Astrocyte (in vitro differentiated cells and primary cell): ENCODE measurements around the gene FRMD3. TPM values are rescaled to one million over a fixed set of nuclear protein-coding genes. Genes with fewer than 3 reads are reported as not detected.

ENCODE experiments used
- DNase-seq: peaks from one replicate; pipeline ENCODE4 v3.0.0-alpha.2; 2010; ENCODE audit warnings: low read depth
- FAIRE-seq: peaks from 2 replicates; lab custom pipeline; 2011; peaks lifted over from hg19 to GRCh38; lab: Jason Lieb, UNC
- H2AFZ ChIP-seq: 2 replicates; pipeline ENCODE4 v1.6.0; 2012; ENCODE audit warnings: low read depth, low read length, inconsistent platforms
- H3K27ac ChIP-seq: 2 replicates; pipeline ENCODE4 v1.5.1; 2011; ENCODE audit warnings: low read depth, low read length, inconsistent platforms
- H3K27me3 ChIP-seq: 2 replicates; pipeline ENCODE4 v1.6.0; 2011; ENCODE audit warnings: low read length, inconsistent platforms; ENCODE audit not compliant: insufficient read depth
- H3K36me3 ChIP-seq: 2 replicates; pipeline ENCODE4 v1.5.1; 2011; ENCODE audit warnings: low read length, inconsistent platforms; ENCODE audit not compliant: insufficient read depth
- H3K4me1 ChIP-seq: 2 replicates; pipeline ENCODE4 v1.5.1; 2011; ENCODE audit warnings: low read length, inconsistent platforms; ENCODE audit not compliant: insufficient read depth
- H3K4me2 ChIP-seq: 2 replicates; pipeline ENCODE4 v1.6.0; 2012; ENCODE audit warnings: low read length, inconsistent platforms
- H3K4me3 ChIP-seq: 2 replicates; pipeline ENCODE4 v1.5.1; 2011; ENCODE audit warnings: low read depth, mild to moderate bottlenecking, low read length, inconsistent platforms; ENCODE audit not compliant: insufficient read depth
- H3K79me2 ChIP-seq: 2 replicates; pipeline ENCODE4 v1.6.0; 2012; ENCODE audit warnings: mild to moderate bottlenecking, low read length, inconsistent platforms; ENCODE audit not compliant: insufficient read depth
- H3K9ac ChIP-seq: 2 replicates; pipeline ENCODE4 v1.6.0; 2012; ENCODE audit warnings: mild to moderate bottlenecking, low read length, inconsistent platforms
- H3K9me3 ChIP-seq: 2 replicates; pipeline ENCODE4 v1.5.1; 2012; ENCODE audit warnings: low read depth, mild to moderate bottlenecking, low read length, inconsistent platforms; ENCODE audit not compliant: insufficient read depth
- H4K20me1 ChIP-seq: 2 replicates; pipeline ENCODE4 v1.6.0; 2012; ENCODE audit warnings: low read length, inconsistent platforms; ENCODE audit not compliant: insufficient read depth
- H3K27ac Mint-ChIP-seq: one replicate; pipeline ENCODE4 v1.8.0; 2021; ENCODE audit warnings: mild to moderate bottlenecking, mixed read lengths; ENCODE audit not compliant: unreplicated experiment
- H3K27me3 Mint-ChIP-seq: one replicate; pipeline ENCODE4 v1.8.0; 2021; ENCODE audit warnings: low read depth, mixed read lengths; ENCODE audit not compliant: unreplicated experiment
- H3K36me3 Mint-ChIP-seq: one replicate; pipeline ENCODE4 v1.8.0; 2021; ENCODE audit warnings: low read depth, mixed read lengths; ENCODE audit not compliant: unreplicated experiment
- H3K4me1 Mint-ChIP-seq: one replicate; pipeline ENCODE4 v1.8.0; 2021; ENCODE audit warnings: low read depth, mixed read lengths; ENCODE audit not compliant: unreplicated experiment
- H3K4me3 Mint-ChIP-seq: one replicate; pipeline ENCODE4 v1.8.0; 2021; ENCODE audit warnings: mild to moderate bottlenecking, moderate library complexity, mixed read lengths; ENCODE audit not compliant: unreplicated experiment
- H3K9me3 Mint-ChIP-seq: one replicate; pipeline ENCODE4 v1.8.0; 2021; ENCODE audit warnings: mild to moderate bottlenecking, mixed read lengths; ENCODE audit not compliant: unreplicated experiment
- CTCF ChIP-seq: IDR thresholded peaks from 2 replicates; pipeline ENCODE4 v1.5.1; 2011; ENCODE audit warnings: low read depth, mild to moderate bottlenecking, inconsistent platforms, low read length, moderate library complexity; ENCODE audit not compliant: insufficient read depth
- EZH2 ChIP-seq: IDR thresholded peaks from 2 replicates; pipeline ENCODE4 v1.6.1; 2012; ENCODE audit warnings: mild to moderate bottlenecking, low read length, inconsistent platforms; ENCODE audit not compliant: insufficient read depth
- total RNA-seq: library from RNA; stranded (reverse); gene quantifications from 2 replicates; pipeline ENCODE4 v1.2.1, GENCODE V29; 2021

Gene FRMD3
- total RNA-seq, 1 donor from 2014 or later: 0.39 TPM

- no peak for DNase-seq
- Mint-ChIP-seq H3K9me3 (no peaks in the 10 kb centered on the region), H3K27ac (no peak overlapping the region), H3K27me3 (peaks cover 6% of the 10 kb centered on the region), H3K36me3 (no peaks in the 10 kb centered on the region), H3K4me1 (peaks cover 16% of the 10 kb centered on the region), H3K4me3 (no peak overlapping the region)
- no peak for TF ChIP-seq EZH2
- TF ChIP-seq CTCF: no peak
- Histone ChIP-seq H3K4me2 (no peak overlapping the region), H3K27ac (no peak overlapping the region), H3K27me3 (no peaks in the 10 kb centered on the region), H3K4me3 (no peak overlapping the region), H2AFZ (no peak overlapping the region), H3K79me2 (no peaks in the 10 kb centered on the region), H3K9ac (no peak overlapping the region), H3K4me1 (peaks cover 6% of the 10 kb centered on the region), H4K20me1 (no peaks in the 10 kb centered on the region), H3K9me3 (no peaks in the 10 kb centered on the region), H3K36me3 (no peaks in the 10 kb centered on the region)
- no peak for FAIRE-seq
These were observed 67.0 kb downstream of the FRMD3 start for GRCh38 chr9:83471241-83471640.

DNA sequence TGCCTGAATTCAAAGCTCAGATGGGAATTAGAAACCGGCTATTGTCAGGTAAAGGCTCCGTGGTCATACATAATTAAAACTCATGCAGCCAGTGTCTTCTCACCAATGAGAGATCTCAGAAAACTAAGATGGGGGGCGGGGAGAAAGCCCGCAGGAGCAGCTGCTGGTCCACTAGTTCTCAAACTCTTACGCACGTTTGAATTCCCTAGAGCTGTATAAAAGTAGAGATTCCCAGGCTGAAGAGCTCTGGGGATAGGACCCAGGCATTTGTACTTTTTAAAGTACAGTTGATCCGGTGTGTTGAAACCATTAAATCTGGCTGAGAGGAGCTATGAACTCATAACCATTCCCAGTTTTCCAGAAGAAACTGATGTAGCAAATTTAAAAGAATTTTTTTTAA lies 68.5 kb downstream of the FRMD3 start:
- Mint-ChIP-seq H3K27ac (no peak overlapping the region), H3K27me3 (peaks cover 6% of the 10 kb centered on the region), H3K36me3 (no peaks in the 10 kb centered on the region), H3K4me1 (peaks cover 16% of the 10 kb centered on the region), H3K9me3 (no peaks in the 10 kb centered on the region), H3K4me3 (no peak overlapping the region)
- no peak overlapping the region for H3K4me3 ChIP-seq
- H2AFZ ChIP-seq: no peak overlapping the region
- TF ChIP-seq EZH2: no peak
- no peak for TF ChIP-seq CTCF
- H4K20me1 ChIP-seq: no peaks in the 10 kb centered on the region
- H3K4me1 ChIP-seq: peaks cover 6% of the 10 kb centered on the region
- DNase-seq (no peak), FAIRE-seq (no peak)
- H3K27me3 ChIP-seq: no peaks in the 10 kb centered on the region
- H3K79me2 ChIP-seq: no peaks in the 10 kb centered on the region
- H3K4me2 ChIP-seq: no peak overlapping the region
- H3K36me3 ChIP-seq: no peaks in the 10 kb centered on the region
- no peak overlapping the region for H3K27ac ChIP-seq
- H3K9ac ChIP-seq: no peak overlapping the region
- H3K9me3 ChIP-seq: no peaks in the 10 kb centered on the region

DNA sequence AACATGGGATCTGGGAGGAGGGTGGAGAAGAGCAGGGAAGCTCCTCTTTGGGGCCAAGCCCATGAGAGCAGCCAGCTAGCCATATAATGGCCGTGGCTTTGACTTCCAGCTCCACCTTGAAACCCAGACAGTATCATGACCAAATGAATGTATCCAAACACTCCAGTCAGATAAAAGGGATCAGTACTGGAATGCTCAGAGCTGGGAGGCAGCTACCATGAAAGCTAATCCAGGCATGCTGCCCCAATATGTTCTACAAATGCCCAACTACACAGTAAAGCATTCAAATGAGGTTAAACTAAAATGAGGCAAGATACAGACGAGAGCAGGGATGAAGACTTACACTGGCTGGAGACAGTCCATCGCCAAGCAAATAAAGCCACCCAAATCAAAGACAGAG lies 69.4 kb downstream of the FRMD3 start:
- Histone ChIP-seq H3K27me3 (no peaks in the 10 kb centered on the region), H3K79me2 (no peaks in the 10 kb centered on the region), H3K4me3 (no peak overlapping the region), H3K36me3 (no peaks in the 10 kb centered on the region), H3K9ac (no peak overlapping the region), H3K9me3 (no peaks in the 10 kb centered on the region), H4K20me1 (no peaks in the 10 kb centered on the region), H3K27ac (no peak overlapping the region), H3K4me1 (peaks cover 6% of the 10 kb centered on the region), H3K4me2 (no peak overlapping the region), H2AFZ (no peak overlapping the region)
- DNase-seq: no peak
- Mint-ChIP-seq H3K4me1 (peaks cover 16% of the 10 kb centered on the region), H3K27me3 (peaks cover 6% of the 10 kb centered on the region), H3K9me3 (no peaks in the 10 kb centered on the region), H3K4me3 (no peak overlapping the region), H3K36me3 (no peaks in the 10 kb centered on the region), H3K27ac (no peak overlapping the region)
- no peak for FAIRE-seq
- TF ChIP-seq EZH2: no peak
- no peak for TF ChIP-seq CTCF
